GM18907 (cell line): Measurements from ENCODE around the gene SENP1.

ENCODE experiments used
- ATAC-seq: cut with Tn5 transposase; IDR thresholded peaks from one replicate; pipeline ENCODE4 v1.9.1; 2021; ENCODE audit warnings: mild to moderate bottlenecking, moderate library complexity; ENCODE audit not compliant: unreplicated experiment

The SENP1 gene

DNA sequence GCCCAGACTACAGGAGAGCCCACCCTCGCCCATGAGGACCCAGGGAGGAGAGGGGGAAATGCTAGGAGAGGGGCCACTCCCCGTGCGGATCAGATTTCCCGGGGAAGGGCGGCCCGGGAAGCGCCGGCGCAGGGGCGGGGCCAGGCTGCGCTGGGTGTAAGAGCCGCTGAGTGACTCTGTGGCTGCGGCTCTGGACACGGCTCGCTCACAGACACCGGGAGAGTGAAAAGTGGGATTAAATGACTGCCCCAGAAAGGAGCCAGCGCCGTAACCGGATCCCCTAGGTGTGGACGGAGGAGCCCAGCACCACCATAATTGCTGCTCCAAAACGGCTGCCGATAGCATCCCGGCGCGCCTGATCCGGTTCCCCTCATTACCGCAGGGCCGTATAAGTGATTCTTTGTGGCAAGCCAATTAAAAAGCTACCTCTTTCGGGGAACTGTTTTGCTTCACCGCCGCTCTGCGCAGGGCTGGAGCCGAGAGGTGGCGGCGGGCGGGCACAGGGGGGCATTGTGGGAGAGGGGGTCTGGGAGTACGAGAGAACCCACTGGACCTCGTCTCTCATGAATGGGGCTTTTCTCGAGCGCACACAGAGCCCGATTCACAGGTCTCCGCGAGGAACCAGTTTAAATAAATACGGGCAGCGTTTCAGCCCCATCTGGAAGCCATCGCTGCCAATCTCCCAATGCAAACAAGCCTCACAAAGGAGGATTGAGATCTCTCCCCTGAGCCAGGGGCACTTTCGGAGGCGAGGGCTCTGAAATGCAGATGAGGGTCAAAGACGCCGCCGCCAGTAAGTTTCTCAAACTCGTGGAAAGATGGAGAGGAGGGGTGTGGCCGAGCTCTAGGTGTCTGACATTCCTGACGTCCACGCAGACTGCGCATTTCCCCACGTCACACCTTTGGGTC is 104.1 kb downstream of the SENP1 start:
- ATAC-seq = no peak

DNA sequence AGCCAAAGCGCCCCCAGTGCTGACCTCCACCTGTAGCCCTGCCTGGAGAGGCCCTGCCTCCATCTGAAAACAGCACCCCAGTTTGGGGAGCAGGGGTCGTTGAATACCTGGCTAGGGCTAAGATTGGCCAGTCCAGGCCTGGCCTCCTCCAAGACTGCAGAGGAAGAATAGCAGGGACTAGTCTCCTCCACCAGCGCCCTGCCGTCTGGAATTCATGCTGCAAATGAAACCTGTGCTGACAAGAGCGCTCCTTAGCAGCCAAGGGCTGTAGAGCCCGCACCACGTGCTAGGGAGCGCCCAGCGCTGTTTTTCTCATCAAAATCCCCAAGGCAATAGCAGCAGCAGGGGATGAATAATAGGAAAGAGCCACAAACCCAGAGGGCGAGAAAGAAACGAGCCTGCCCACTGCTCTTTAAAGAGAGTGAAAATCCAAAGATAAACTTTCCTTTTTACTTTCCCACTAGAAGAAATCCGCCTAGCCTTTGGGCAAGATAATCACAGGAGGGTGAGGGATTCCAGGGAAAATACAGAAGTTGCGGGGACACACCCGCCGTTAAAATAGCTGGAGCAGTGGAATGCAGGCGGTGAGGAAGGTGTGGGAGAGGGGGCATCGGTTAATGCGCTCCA is 104.9 kb downstream of the SENP1 start:
- no peak for ATAC-seq

DNA sequence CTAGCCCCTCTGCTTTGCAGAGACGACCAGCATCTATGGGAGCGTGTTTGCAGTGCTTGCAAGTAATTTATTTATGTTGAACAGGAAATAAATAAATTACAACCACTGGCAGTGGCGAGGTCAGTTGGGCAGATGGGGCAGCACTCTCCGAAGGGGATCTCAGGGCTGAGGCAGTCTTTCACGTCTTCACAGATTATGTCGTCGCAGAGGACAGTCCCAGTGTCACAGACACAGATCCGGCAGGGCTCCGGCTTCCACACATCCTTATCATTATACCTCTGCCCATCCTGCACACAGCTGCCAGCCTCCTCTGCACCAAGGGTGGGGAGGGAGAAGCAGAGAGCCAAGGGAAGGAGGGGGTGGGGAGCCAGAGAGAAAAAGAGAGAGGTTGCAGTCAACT is 106.1 kb downstream of the SENP1 start:
- no peak for ATAC-seq

DNA sequence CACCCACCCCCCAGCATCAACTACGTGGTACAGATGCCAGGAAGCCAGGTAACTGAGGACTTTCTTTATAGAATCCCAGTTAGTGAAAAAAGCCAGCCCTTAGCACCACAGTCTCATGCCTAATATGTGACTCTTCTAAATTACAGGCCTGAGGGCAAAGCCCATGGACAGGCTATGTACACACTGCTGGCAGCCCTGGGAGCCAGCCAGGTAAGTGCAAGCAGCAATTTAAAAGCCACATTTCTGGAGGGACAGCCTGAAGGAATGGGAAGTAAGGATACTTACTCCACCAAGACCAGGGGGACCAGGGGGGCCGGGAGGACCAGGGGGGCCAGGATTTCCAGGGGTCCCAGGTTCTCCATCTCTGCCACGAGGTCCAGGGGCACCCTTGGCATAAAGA is 108.6 kb downstream of the SENP1 start:
- no peak for ATAC-seq

DNA sequence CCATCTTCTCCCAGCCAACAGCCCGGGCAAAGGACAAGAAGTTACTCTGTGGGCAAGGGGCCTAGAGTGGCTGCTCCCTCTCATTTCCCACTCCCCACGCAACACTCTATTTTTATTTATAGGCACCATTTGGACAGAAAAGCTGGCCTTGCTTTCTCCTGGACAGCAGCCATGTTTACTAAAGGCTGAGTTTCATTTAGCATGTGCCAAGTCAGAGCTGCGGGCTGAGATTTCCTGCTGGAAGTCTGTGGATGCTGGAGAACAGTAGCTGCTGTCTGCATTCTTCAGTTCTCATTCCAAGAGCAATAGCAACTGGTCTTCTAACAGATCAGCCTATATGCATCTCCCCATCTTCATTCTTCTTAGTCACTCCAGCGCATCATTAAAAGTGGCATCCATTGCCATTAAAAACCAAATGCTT is 109.9 kb downstream of the SENP1 start:
- ATAC-seq = no peak

DNA sequence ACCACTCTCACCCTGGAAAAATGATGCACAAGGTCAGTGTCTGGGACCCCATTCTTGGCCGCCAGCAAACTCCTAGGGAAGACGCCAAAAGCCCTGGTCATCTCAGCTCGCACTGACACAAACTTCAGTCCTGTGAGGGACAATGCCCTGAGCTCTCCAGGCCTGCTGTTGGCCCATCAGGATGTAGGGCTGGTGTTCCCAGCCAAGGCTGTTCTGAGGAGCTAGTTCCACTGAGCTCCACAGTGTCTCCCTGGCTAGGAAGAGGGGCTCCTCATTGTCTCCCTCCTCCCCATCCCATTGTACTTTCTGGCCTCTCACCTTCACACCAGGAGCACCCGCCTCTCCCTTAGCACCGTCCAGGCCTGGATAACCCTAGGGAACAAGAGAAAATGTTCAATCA is 112.4 kb downstream of the SENP1 start:
- ATAC-seq = no peak
